HEK293 (cell line): ENCODE data around the gene FUCA2.

ENCODE experiments used
- MYNN ChIP-seq: fragments of 450-650 bp; formaldehyde crosslinking; IDR thresholded peaks from 2 replicates; pipeline ENCODE4 v1.5.1; 2016; ENCODE audit warnings: missing biosample characterization, missing genetic modification characterization, borderline replicate concordance
- OVOL3 ChIP-seq: fragments of 450-650 bp; formaldehyde crosslinking; IDR thresholded peaks from 2 replicates; pipeline ENCODE4 v1.5.1; 2016; ENCODE audit warnings: missing biosample characterization, missing genetic modification characterization
- SALL2 ChIP-seq: fragments of 450-650 bp; formaldehyde crosslinking; IDR thresholded peaks from 2 replicates; pipeline ENCODE4 v1.5.0; 2017; ENCODE audit warnings: missing biosample characterization, mild to moderate bottlenecking, missing genetic modification characterization, borderline replicate concordance
- SP3 ChIP-seq: fragments of 450-650 bp; formaldehyde crosslinking; IDR thresholded peaks from 2 replicates; pipeline ENCODE4 v1.5.1; 2016; ENCODE audit warnings: missing biosample characterization, missing genetic modification characterization
- YY1 ChIP-seq: fragments of 450-650 bp; formaldehyde crosslinking; IDR thresholded peaks from 2 replicates; pipeline ENCODE4 v1.5.1; 2018; ENCODE audit warnings: missing biosample characterization, missing genetic modification characterization
- YY2 ChIP-seq: fragments of 450-650 bp; formaldehyde crosslinking; IDR thresholded peaks from 2 replicates; pipeline ENCODE4 v1.5.1; 2016; ENCODE audit warnings: missing biosample characterization, missing genetic modification characterization
- ZEB2 ChIP-seq: fragments of 450-650 bp; formaldehyde crosslinking; IDR thresholded peaks from 2 replicates; pipeline ENCODE4 v1.5.1; 2016; ENCODE audit warnings: missing biosample characterization, missing genetic modification characterization
- ZNF112 ChIP-seq: fragments of 450-650 bp; formaldehyde crosslinking; IDR thresholded peaks from 2 replicates; pipeline ENCODE4 v1.5.0; 2017; ENCODE audit warnings: missing biosample characterization, missing genetic modification characterization
- ZNF133 ChIP-seq: fragments of 450-650 bp; formaldehyde crosslinking; IDR thresholded peaks from 2 replicates; pipeline ENCODE4 v1.5.1; 2016; ENCODE audit warnings: missing biosample characterization, missing genetic modification characterization
- ZNF169 ChIP-seq: fragments of 450-650 bp; formaldehyde crosslinking; IDR thresholded peaks from 2 replicates; pipeline ENCODE4 v1.5.1; 2016; ENCODE audit warnings: missing biosample characterization, missing genetic modification characterization
- ZNF223 ChIP-seq: fragments of 450-650 bp; formaldehyde crosslinking; IDR thresholded peaks from 2 replicates; pipeline ENCODE4 v1.5.1; 2016; ENCODE audit warnings: missing biosample characterization, missing genetic modification characterization
- ZNF335 ChIP-seq: fragments of 450-650 bp; formaldehyde crosslinking; conservative IDR thresholded peaks from 2 replicates; pipeline ENCODE4 v1.5.1; 2016; ENCODE audit warnings: missing biosample characterization, missing genetic modification characterization
- ZNF37A ChIP-seq: fragments of 450-650 bp; IDR thresholded peaks from 2 replicates; pipeline ENCODE4 v1.5.1; 2018; ENCODE audit warnings: missing biosample characterization, missing genetic modification characterization
- ZNF433 ChIP-seq: fragments of 450-650 bp; formaldehyde crosslinking; IDR thresholded peaks from 2 replicates; pipeline ENCODE4 v1.5.1; 2016; ENCODE audit warnings: missing biosample characterization, missing genetic modification characterization, low read depth
- ZNF510 ChIP-seq: fragments of 450-650 bp; formaldehyde crosslinking; IDR thresholded peaks from 2 replicates; pipeline ENCODE4 v1.5.1; 2018; ENCODE audit warnings: mild to moderate bottlenecking, missing genetic modification characterization, missing biosample characterization; ENCODE audit not compliant: insufficient replicate concordance
- ZNF629 ChIP-seq: fragments of 450-650 bp; formaldehyde crosslinking; IDR thresholded peaks from 2 replicates; pipeline ENCODE4 v1.5.1; 2017; ENCODE audit warnings: missing biosample characterization, missing genetic modification characterization
- ZNF701 ChIP-seq: fragments of 450-650 bp; formaldehyde crosslinking; IDR thresholded peaks from 2 replicates; pipeline ENCODE4 v1.5.1; 2016; ENCODE audit warnings: missing biosample characterization, missing genetic modification characterization
- ZNF76 ChIP-seq: fragments of 450-650 bp; formaldehyde crosslinking; IDR thresholded peaks from 2 replicates; pipeline ENCODE4; 2016; ENCODE audit warnings: low read depth, missing biosample characterization, missing genetic modification characterization, borderline replicate concordance
- ZNF785 ChIP-seq: fragments of 450-650 bp; formaldehyde crosslinking; IDR thresholded peaks from 2 replicates; pipeline ENCODE4 v1.5.1; 2016; ENCODE audit warnings: missing biosample characterization, missing genetic modification characterization
- ZSCAN23 ChIP-seq: fragments of 450-650 bp; formaldehyde crosslinking; IDR thresholded peaks from 2 replicates; pipeline ENCODE4 v1.5.1; 2016; ENCODE audit warnings: missing biosample characterization, missing genetic modification characterization
- TF ChIP-seq, protein P1 (sequence below): fragments of 450-650 bp; formaldehyde crosslinking; IDR thresholded peaks from 2 replicates; pipeline ENCODE4 v1.5.1; 2016; ENCODE audit warnings: missing biosample characterization, missing genetic modification characterization
- TF ChIP-seq, protein P2 (sequence below): fragments of 450-650 bp; IDR thresholded peaks from 2 replicates; pipeline ENCODE4 v1.5.1; 2018; ENCODE audit warnings: missing biosample characterization, missing genetic modification characterization
- TF ChIP-seq, protein P3 (sequence below): sonication (generic); formaldehyde crosslinking; IDR thresholded peaks from 2 replicates; pipeline ENCODE4 v1.8.1; 2022; ENCODE audit warnings: mild to moderate bottlenecking, moderate library complexity, missing genetic modification reagents
- TF ChIP-seq, protein P4 (sequence below): fragments of 450-650 bp; formaldehyde crosslinking; IDR thresholded peaks from 2 replicates; pipeline ENCODE4 v1.5.1; 2017; ENCODE audit warnings: missing biosample characterization, missing genetic modification characterization
- TF ChIP-seq, protein P5 (sequence below): fragments of 450-650 bp; formaldehyde crosslinking; conservative IDR thresholded peaks from 2 replicates; pipeline ENCODE4 v1.5.1; 2016; ENCODE audit warnings: low read depth, missing biosample characterization, missing genetic modification characterization
- TF ChIP-seq, protein P6 (sequence below): IDR thresholded peaks from 2 replicates; pipeline ENCODE4 v1.6.1; 2011; ENCODE audit warnings: mild to moderate bottlenecking, low read depth, low read length, borderline replicate concordance

The FUCA2 gene

DNA sequence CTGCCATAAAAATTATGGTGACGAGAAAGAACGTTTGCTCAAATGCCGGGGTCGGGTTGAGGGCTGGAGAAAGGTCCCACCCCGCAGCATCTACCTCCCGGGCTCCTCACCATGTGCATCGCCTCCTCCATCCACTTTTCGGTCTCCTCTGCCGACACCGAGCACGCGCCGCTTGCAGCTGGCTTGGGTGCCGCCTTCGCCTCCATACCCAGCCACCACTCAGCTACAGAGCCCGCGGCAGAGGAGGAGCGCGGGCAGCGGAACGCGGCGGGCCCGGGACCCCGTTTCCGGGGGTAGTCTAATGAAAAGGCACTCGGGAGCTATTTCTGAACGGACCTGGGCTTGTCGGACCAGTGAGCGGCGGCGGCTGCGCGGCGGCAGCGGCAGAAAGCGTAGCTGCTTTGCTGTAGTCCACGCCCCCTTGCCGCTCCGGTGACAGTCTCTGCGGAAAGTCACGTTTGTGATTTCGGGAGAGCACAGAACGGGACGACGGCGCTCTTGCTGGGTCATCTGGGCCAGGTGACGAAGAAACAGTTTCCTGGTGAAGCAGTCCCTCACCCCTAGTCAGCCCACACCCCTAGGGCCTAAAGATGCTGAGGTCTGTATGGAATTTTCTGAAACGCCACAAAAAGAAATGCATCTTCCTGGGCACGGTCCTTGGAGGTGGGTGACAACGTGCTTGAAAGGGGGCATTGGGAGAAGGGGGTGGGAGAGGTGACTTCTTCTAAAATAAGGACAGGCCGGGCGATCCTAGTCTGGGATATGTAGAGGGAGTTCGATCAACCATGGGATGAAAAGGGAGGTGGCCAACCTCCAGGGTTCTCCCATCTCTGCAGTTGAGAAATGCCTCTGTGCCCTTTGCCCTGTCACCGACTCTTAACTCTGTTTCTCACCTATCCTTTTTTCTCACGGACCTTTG lies 60.8 kb downstream of the FUCA2 start, which contains the start of the genes ADAT2 and PEX3 (continued):
- TF ChIP-seq, protein P1, sequence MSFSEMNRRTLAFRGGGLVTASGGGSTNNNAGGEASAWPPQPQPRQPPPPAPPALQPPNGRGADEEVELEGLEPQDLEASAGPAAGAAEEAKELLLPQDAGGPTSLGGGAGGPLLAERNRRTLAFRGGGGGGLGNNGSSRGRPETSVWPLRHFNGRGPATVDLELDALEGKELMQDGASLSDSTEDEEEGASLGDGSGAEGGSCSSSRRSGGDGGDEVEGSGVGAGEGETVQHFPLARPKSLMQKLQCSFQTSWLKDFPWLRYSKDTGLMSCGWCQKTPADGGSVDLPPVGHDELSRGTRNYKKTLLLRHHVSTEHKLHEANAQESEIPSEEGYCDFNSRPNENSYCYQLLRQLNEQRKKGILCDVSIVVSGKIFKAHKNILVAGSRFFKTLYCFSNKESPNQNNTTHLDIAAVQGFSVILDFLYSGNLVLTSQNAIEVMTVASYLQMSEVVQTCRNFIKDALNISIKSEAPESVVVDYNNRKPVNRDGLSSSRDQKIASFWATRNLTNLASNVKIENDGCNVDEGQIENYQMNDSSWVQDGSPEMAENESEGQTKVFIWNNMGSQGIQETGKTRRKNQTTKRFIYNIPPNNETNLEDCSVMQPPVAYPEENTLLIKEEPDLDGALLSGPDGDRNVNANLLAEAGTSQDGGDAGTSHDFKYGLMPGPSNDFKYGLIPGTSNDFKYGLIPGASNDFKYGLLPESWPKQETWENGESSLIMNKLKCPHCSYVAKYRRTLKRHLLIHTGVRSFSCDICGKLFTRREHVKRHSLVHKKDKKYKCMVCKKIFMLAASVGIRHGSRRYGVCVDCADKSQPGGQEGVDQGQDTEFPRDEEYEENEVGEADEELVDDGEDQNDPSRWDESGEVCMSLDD (tag by site-specific recombination): peak; percentile 69
- TF ChIP-seq ZSCAN23 (tag by site-specific recombination) (peak; percentile 97), ZNF335 (tag by site-specific recombination) (peak; percentile 90), ZNF785 (tag by site-specific recombination) (peak; percentile 95), SP3 (tag by site-specific recombination) (peak; percentile 94), ZNF433 (0 out of 2 replicates have a peak, but pooled peaks have one; percentile 20), ZNF510 (no peak), ZNF37A (peak; percentile 71; the same call in 1 of the 2 replicates), YY1 (tag by site-specific recombination) (peak; percentile 95), ZNF223 (tag by site-specific recombination) (no peak), MYNN (peak; percentile 79), OVOL3 (tag by site-specific recombination) (peak; percentile 89), ZNF76 (peak; percentile 92; the same call in 1 of the 2 replicates), ZNF701 (tag by site-specific recombination) (0 out of 2 replicates have a peak, but pooled peaks have one; percentile 57), ZNF169 (peak; percentile 66; the same call in 1 of the 2 replicates), ZEB2 (tag by site-specific recombination) (peak; percentile 97), ZNF112 (tag by site-specific recombination) (no peak), YY2 (tag by site-specific recombination) (peak; percentile 94), ZNF629 (peak; percentile 93), ZNF133 (tag by site-specific recombination) (no peak), SALL2 (no peak)
- TF ChIP-seq, protein P2, sequence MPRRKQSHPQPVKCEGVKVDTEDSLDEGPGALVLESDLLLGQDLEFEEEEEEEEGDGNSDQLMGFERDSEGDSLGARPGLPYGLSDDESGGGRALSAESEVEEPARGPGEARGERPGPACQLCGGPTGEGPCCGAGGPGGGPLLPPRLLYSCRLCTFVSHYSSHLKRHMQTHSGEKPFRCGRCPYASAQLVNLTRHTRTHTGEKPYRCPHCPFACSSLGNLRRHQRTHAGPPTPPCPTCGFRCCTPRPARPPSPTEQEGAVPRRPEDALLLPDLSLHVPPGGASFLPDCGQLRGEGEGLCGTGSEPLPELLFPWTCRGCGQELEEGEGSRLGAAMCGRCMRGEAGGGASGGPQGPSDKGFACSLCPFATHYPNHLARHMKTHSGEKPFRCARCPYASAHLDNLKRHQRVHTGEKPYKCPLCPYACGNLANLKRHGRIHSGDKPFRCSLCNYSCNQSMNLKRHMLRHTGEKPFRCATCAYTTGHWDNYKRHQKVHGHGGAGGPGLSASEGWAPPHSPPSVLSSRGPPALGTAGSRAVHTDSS (tag by site-specific recombination): peak; percentile 65
- TF ChIP-seq, protein P3, sequence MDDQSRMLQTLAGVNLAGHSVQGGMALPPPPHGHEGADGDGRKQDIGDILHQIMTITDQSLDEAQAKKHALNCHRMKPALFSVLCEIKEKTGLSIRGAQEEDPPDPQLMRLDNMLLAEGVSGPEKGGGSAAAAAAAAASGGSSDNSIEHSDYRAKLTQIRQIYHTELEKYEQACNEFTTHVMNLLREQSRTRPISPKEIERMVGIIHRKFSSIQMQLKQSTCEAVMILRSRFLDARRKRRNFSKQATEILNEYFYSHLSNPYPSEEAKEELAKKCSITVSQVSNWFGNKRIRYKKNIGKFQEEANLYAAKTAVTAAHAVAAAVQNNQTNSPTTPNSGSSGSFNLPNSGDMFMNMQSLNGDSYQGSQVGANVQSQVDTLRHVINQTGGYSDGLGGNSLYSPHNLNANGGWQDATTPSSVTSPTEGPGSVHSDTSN (CRISPR knock-in tag): peak; percentile 93; the same call in 1 of the 2 replicates
- TF ChIP-seq, protein P4, sequence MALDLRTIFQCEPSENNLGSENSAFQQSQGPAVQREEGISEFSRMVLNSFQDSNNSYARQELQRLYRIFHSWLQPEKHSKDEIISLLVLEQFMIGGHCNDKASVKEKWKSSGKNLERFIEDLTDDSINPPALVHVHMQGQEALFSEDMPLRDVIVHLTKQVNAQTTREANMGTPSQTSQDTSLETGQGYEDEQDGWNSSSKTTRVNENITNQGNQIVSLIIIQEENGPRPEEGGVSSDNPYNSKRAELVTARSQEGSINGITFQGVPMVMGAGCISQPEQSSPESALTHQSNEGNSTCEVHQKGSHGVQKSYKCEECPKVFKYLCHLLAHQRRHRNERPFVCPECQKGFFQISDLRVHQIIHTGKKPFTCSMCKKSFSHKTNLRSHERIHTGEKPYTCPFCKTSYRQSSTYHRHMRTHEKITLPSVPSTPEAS (tag by site-specific recombination): peak; percentile 71
- TF ChIP-seq, protein P5, sequence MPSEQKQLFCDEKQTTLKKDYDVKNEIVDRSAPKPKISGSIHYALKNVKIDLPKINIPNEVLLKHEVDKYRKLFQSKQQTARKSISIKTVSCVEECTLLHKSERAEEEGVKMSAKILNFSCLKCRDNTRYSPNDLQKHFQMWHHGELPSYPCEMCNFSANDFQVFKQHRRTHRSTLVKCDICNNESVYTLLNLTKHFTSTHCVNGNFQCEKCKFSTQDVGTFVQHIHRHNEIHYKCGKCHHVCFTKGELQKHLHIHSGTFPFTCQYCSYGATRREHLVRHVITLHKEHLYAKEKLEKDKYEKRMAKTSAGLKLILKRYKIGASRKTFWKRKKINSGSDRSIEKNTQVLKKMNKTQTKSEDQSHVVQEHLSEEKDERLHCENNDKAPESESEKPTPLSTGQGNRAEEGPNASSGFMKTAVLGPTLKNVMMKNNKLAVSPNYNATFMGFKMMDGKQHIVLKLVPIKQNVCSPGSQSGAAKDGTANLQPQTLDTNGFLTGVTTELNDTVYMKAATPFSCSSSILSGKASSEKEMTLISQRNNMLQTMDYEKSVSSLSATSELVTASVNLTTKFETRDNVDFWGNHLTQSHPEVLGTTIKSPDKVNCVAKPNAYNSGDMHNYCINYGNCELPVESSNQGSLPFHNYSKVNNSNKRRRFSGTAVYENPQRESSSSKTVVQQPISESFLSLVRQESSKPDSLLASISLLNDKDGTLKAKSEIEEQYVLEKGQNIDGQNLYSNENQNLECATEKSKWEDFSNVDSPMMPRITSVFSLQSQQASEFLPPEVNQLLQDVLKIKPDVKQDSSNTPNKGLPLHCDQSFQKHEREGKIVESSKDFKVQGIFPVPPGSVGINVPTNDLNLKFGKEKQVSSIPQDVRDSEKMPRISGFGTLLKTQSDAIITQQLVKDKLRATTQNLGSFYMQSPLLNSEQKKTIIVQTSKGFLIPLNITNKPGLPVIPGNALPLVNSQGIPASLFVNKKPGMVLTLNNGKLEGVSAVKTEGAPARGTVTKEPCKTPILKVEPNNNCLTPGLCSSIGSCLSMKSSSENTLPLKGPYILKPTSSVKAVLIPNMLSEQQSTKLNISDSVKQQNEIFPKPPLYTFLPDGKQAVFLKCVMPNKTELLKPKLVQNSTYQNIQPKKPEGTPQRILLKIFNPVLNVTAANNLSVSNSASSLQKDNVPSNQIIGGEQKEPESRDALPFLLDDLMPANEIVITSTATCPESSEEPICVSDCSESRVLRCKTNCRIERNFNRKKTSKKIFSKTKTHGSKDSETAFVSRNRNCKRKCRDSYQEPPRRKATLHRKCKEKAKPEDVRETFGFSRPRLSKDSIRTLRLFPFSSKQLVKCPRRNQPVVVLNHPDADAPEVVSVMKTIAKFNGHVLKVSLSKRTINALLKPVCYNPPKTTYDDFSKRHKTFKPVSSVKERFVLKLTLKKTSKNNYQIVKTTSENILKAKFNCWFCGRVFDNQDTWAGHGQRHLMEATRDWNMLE (tag by site-specific recombination): peak; percentile 91
- TF ChIP-seq, protein P6, sequence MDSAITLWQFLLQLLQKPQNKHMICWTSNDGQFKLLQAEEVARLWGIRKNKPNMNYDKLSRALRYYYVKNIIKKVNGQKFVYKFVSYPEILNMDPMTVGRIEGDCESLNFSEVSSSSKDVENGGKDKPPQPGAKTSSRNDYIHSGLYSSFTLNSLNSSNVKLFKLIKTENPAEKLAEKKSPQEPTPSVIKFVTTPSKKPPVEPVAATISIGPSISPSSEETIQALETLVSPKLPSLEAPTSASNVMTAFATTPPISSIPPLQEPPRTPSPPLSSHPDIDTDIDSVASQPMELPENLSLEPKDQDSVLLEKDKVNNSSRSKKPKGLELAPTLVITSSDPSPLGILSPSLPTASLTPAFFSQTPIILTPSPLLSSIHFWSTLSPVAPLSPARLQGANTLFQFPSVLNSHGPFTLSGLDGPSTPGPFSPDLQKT: no peak
